Ascending aorta (tissue), 2 donors: ENCODE results near the gene AK5. TPM values are rescaled to one million over a fixed set of nuclear protein-coding genes. Genes with fewer than 3 reads are reported as not detected.

ENCODE experiments used
- DNase-seq, 2 donors: peaks; one replicate each; pipeline ENCODE4 v3.0.0-alpha.2; 2019; ENCODE audit warnings: low spot score in 2 of 2
- H3K27ac ChIP-seq, 2 donors: fragments of 200-600 bp; sonication (generic); one replicate each; pipeline ENCODE4 v1.5.1; 2016 to 2017; ENCODE audit warnings: mild to moderate bottlenecking in 1 of 2
- H3K27me3 ChIP-seq: fragments of 200-600 bp; sonication (generic); one replicate; pipeline ENCODE4 v1.5.1; 2017
- H3K36me3 ChIP-seq, 2 donors: fragments of 200-600 bp; sonication (generic); one replicate each; pipeline ENCODE4 v1.5.1; 2016
- H3K4me1 ChIP-seq, 2 donors: fragments of 200-600 bp; sonication (generic); one replicate each; pipeline ENCODE4 v1.5.1; 2016 to 2017; ENCODE audit warnings: mild to moderate bottlenecking in 1 of 2
- H3K4me3 ChIP-seq, 2 donors: fragments of 200-600 bp; sonication (generic); one replicate each; pipeline ENCODE4 v1.5.1; 2016 to 2017; ENCODE audit warnings: mild to moderate bottlenecking in 1 of 2
- H3K9me3 ChIP-seq, 2 donors: fragments of 200-600 bp; sonication (generic); one replicate each; pipeline ENCODE4 v1.5.1; 2016
- CTCF ChIP-seq, 3 experiments: fragments of 200-600 bp in 2 of 3; fragments of 450-650 bp in 1 of 3; sonication (generic) in 2 of 3; IDR thresholded peaks; one replicate each; pipeline ENCODE4 v1.5.1; 2016 to 2019; ENCODE audit warnings: antibody characterized with exemption in 3 of 3, mild to moderate bottlenecking in 1 of 3, moderate library complexity in 1 of 3
- intact Hi-C: fragments of 100-400 bp; cut with DNase I; formaldehyde crosslinking; loops from one replicate; pipeline ENCODE4 v1.15.1; 2023
- total RNA-seq: library from RNA; depleted of rRNA; stranded (reverse); fragments of >200 nt; gene quantifications from one replicate; pipeline ENCODE4 v1.1.0, GENCODE V29; 2016

AK5 gene
- total RNA-seq, 1 donor from 2014 or later: not detected

GRCh38 chr1:77239311-77239710 is 42.5 kb upstream of the AK5 start:
- Histone ChIP-seq H3K27me3 (no peaks in the 10 kb centered on the region), H3K9me3 (no peaks in the 10 kb centered on the region), H3K4me3 (no peak overlapping the region), H3K36me3 (no peaks in the 10 kb centered on the region), H3K27ac (no peak overlapping the region), H3K4me1 (no peaks in the 10 kb centered on the region)
- DNase-seq: no peak
- intact Hi-C loops: no loop called here
- TF ChIP-seq CTCF (IDR thresholded peaks at IDR 0.05): no peak

GRCh38 chr1:77245830-77246229 is 36.0 kb upstream of the AK5 start:
- Histone ChIP-seq H3K36me3 (no peaks in the 10 kb centered on the region), H3K27ac (no peak overlapping the region), H3K9me3 (peaks cover 7 to 19% of the 10 kb centered on the region in 2 donors), H3K27me3 (no peaks in the 10 kb centered on the region), H3K4me3 (no peak overlapping the region), H3K4me1 (no peaks in the 10 kb centered on the region)
- DNase-seq: no peak
- intact Hi-C loops: no loop called here
- TF ChIP-seq CTCF (IDR thresholded peaks at IDR 0.05): no peak

- no peaks in the 10 kb centered on the region for H3K27me3 ChIP-seq
- H3K4me1 ChIP-seq: no peaks in the 10 kb centered on the region
- H3K9me3 ChIP-seq: peaks cover 7 to 26% of the 10 kb centered on the region in 2 donors
- no peak overlapping the region for H3K27ac ChIP-seq
- H3K36me3 ChIP-seq: no peaks in the 10 kb centered on the region
- intact Hi-C loops: no loop called here
- H3K4me3 ChIP-seq: no peak overlapping the region
- DNase-seq: no peak
- TF ChIP-seq CTCF (IDR thresholded peaks at IDR 0.05): no peak
These were observed 31.7 kb upstream of the AK5 start for GRCh38 chr1:77250126-77250525.

- no peaks in the 10 kb centered on the region for H3K27me3 ChIP-seq
- H3K9me3 ChIP-seq: peaks cover 6 to 25% of the 10 kb centered on the region in 2 donors
- no peaks in the 10 kb centered on the region for H3K36me3 ChIP-seq
- no peak overlapping the region for H3K27ac ChIP-seq
- no peaks in the 10 kb centered on the region for H3K4me1 ChIP-seq
- intact Hi-C loops: no loop called here
- H3K4me3 ChIP-seq: no peak overlapping the region
- DNase-seq: no peak
- TF ChIP-seq CTCF (IDR thresholded peaks at IDR 0.05): no peak
These were observed 28.6 kb upstream of the AK5 start for GRCh38 chr1:77253211-77253610.

GRCh38 chr1:77263708-77264107 is 18.1 kb upstream of the AK5 start:
- no peak for TF ChIP-seq CTCF (IDR thresholded peaks at IDR 0.05)
- no peaks in the 10 kb centered on the region for H3K4me1 ChIP-seq
- H3K27me3 ChIP-seq: no peaks in the 10 kb centered on the region
- no peak overlapping the region for H3K4me3 ChIP-seq
- intact Hi-C loops: no loop called here
- no peak for DNase-seq
- no peaks in the 10 kb centered on the region for H3K36me3 ChIP-seq
- H3K27ac ChIP-seq: no peak overlapping the region
- no peaks in the 10 kb centered on the region for H3K9me3 ChIP-seq

- intact Hi-C loops: no loop called here
- no peaks in the 10 kb centered on the region for H3K36me3 ChIP-seq
- no peaks in the 10 kb centered on the region for H3K4me1 ChIP-seq
- DNase-seq: no peak
- H3K9me3 ChIP-seq: no peaks in the 10 kb centered on the region
- H3K27me3 ChIP-seq: no peaks in the 10 kb centered on the region
- H3K4me3 ChIP-seq: no peak overlapping the region
- TF ChIP-seq CTCF (IDR thresholded peaks at IDR 0.05): no peak
- H3K27ac ChIP-seq: no peak overlapping the region
These were observed 16.6 kb upstream of the AK5 start for GRCh38 chr1:77265180-77265579.
